Stimulated activated CD4-positive, alpha-beta T cell treated with anti-CD3 and anti-CD28 coated beads, TNF-alpha, amount 100 ng/mL, for 1 hour (primary cell): ENCODE data around the gene NUP188.
"Not testable (repeated sequence)": the region's sequence is repeated elsewhere in the genome, so short reads cannot be mapped to it uniquely, and the experiment has no call there.

Experiments
- DNase-seq, 3 donors: peaks; one replicate each; pipeline ENCODE4 v3.0.0-alpha.2; 2020; ENCODE audit warnings: low read depth in 3 of 3, low spot score in 1 of 3

Gene NUP188

DNA sequence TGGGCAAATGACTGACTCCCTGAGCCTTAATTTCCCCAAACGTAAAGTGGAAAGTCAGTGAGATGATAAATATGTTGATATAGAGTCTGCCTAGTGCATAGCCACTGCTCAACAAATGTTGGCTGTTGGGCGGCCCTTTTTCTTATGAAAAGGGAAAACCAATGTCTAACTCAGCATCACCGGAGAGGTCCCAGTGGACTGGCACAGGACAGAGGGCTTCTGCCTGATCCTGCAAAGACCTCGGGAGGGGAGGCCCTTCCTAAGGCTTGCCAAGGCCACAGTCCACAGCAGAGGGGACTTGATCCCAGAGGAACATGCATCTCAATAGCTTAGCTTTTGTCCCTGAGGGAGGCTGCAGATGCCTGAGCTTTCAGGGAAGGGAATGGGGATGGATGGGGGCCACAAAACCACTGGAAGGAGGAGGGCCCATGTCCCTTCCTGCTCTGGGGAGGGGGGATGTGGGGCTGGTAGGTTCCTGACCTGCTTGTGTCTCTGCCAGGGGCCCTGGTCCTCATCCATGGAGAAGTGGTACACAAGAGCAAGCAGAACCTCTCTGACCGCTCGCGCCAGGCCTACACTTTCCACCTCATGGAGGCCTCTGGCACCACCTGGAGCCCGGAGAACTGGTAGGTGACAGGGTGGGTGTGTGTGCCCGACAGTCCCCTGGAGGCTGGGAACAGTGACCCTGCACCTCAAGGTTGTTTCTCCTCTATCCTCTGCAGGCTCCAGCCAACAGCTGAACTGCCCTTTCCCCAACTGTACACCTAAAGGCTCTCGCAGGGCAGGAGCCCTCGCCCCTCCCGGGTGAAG, 6.3 kb upstream of the NUP188 start:
- no peak for DNase-seq

DNA sequence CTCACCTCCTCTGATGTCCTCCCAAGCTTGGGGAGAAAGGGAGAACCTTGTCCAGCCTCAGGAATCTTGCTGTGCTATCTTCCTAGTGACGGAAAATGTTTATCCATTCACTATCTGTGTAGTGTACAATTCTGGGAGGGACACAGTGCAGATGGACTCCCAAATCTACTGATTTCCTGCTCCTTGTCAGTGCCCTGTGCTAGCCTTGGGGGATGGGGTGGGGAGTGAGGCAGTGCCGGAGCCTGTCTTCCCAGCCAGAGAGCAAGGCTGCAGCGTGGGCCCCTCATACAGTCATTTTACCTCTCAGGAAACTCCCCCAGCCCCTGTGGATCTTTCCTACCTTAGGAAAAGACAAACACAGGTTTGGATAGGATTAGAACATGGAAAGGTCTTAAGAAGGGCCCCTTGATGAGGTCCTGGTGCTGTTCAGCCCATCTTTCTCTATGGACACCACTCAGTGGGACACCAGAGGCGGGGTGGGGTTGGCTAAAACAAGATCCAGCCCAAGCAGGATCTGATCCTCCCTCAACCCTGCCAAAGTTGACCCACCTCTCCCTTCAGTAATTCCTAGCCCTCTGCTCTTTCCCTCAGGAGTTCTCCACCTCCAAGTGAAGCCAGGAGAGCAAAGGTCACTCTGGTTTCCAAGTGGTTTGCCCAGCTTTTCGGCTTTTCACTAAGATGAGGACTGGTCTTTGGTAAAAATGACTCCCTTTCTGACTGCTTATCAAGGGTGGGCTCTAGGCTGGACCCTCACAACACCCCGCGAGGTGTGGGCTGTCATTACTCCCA, 3.5 kb upstream of the NUP188 start:
- DNase-seq, result no peak

DNA sequence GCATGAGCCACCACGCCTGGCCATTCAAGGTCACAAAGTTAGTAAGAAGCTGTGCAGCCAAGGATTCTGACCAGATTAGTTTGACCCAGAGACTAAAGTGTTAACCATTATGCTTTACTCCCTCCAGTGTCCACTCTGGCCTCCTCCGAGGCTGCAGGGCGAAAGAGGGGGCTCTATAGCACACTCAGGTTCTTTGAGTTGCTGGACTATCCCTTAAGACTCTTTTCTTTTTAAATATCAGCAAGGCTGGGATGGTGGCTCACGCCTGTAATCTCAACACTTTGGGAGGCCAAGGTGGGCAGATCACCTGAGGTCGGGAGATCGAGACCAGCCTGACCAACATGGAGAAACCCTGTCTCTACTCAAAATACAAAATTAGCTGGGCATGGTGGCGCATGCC, 2.5 kb upstream of the NUP188 start:
- DNase-seq, result not testable (repeated sequence)

DNA sequence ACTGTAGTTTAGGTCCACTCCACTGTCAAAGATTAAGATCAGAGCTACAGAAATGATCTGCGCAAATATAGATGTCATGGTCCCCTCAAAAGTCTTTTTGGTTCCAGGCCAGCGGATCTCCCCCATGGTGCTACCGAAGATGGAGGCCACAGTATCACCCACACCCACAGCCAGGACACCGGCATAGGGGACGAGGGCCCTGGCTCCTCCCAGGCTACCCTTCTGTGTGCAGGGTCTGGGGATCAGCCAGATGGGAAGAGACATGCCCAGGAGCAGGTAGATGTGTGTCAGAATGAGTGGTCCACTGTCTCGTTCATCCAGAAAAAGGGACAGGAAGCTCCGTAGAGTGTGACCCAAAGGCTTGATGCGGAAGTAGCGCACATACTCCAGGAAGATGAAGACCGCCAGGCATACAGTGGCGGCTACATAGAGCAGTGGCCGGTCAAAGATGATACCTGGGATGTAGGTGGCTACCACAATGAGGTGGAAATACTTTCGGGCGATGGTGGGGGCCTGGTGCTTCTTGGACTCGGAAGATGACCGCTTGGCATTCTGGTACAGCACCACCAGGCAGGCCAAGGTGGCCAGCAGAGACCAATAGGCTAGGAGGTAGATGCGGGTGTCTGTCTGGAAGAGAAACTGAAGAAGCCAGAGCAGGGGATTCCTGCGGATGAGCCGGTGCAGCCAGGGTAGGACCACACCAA, 1.5 kb upstream of the NUP188 start:
- no peak for DNase-seq

DNA sequence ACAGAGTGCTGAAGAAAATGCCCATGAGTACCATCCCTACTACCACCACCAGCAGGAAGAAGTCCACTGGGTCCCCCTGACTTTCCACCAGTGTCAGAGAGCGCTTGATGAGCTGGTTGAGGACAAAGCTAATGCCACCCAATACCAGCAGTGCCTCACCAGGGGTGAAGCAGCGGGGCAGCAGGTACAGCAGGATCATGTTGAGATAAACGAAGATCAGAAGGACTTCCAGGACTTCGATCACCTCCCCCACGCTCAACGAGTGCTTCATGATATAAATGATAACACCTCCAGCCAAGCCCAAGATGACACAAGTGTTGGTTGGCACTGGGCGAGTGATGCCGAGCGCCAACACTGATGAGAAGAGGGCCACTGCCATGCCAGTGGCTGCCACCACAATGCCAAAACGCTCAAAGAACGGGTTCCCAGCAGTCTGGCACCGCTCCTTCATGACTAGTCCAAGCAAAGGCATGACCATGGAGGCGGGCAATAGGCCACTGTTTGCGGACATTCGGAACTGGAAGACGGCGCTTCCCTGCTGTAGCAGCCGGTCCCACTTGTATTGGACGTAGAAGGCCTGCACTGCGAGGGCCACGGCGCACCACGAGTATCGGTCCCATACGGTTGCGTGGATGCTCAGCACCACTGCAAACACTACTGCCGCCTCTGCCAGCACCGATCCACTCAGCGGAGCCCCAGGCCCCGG, 775 bp upstream of the NUP188 start:
- peak in 1 of 3 donors; percentile 24 for DNase-seq

DNA sequence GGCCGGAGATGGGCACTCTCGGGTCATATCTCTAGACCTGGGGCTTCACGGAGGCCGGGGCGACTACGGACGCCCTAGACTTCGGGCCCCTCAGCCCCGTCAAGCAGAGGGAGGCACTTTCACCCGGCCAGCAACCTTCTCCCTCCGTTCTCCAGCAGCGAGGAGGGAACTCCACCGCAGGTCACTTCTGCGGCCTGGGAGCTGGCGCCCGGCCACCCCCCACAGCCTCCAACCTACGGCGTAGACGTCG, 297 bp upstream of the NUP188 start:
- DNase-seq, result no peak

DNA sequence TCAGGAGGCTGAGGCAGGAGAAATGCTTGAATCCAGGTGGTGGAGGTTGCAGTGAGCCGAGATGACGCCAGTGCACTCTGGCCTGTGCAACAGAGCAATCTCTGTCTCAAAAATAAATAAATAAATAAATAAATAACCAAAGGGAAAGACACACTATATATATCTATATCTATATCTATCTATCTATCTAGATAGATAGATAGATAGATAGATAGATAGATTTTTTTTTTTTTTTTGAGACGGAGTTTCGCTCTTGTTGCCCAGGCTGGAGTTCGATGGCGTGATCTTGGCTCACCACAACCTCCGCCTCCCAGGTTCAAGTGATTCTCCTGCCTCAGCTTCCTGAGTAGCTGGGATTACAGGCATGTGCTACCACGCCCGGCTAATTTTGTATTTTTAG, 13.9 kb downstream of the NUP188 start:
- not testable (repeated sequence) for DNase-seq

DNA sequence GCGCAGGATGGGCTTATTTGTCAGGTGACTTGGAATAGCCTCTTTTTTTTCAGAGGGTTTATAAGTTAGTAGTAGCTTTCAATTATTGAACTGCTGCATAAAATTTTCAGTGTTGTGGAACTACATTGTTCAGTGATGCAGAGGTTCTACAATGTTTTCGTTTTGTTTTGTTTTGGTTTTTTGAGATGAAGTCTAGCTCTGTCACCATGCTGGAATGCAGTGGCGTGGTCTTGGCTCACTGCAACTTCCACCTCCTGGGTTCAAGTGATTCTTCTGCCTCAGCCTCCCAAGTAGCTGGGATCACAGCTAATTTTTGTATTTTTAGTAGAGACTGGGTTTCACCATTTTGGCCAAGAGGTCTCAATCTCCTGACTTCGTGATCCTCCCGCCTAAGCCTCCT, 22.0 kb downstream of the NUP188 start:
- DNase-seq, result no peak

DNA sequence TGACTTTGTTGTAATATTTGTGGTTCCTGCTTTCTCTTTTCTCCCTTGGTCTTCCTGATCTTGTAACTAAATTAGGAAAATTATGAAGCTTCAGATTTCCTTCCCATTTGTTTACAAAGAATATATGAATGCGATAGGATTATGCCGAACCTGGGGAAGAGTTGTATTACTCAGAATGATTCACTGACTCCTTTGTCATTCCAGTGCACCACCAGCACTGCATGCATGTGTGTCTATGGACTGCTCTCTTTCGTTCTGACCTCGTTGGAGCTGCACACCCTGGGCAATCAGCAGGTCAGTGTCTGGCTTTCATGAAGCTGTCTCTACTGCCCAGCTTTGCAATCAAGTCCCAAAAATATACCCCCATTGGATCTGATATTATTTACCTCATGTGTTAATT, 25.5 kb downstream of the NUP188 start:
- no peak for DNase-seq

DNA sequence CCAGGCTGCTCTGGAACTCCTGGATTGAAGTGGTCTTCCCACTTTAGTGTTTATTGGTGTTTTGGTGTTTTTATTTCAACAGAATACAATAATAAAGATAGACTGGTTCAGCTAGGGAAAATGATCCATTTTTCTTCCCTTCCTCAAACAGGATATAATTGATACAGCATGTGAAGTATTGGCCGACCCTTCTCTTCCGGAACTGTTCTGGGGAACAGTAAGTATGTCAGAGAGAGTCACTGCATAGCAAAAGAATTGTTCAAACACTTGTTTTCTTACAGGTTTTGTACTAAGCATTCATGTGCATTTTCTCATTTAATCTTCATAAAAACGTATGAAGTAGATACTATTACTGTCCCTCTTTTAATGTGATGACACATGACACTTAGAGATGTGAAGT, 31.6 kb downstream of the NUP188 start:
- no peak for DNase-seq

DNA sequence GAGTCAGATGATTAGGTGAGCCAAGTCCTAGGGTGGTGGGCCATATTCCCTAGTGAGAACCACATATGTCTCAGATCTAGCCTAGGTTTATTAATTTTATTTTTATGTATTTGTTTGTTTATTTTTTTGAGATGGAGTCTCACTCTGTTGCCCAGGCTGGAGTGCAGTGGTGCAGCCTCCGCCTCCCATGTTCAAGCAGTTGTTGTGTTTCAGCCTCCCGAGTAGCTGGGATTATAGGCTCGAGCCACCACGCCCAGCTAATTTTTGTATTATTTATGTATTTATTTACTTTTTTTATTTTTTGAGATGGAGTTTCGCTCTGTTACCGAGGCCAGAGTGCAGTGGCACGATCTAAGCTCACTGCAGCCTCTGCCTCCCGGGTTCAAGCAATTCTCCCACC, 36.0 kb downstream of the NUP188 start:
- DNase-seq, result no peak

DNA sequence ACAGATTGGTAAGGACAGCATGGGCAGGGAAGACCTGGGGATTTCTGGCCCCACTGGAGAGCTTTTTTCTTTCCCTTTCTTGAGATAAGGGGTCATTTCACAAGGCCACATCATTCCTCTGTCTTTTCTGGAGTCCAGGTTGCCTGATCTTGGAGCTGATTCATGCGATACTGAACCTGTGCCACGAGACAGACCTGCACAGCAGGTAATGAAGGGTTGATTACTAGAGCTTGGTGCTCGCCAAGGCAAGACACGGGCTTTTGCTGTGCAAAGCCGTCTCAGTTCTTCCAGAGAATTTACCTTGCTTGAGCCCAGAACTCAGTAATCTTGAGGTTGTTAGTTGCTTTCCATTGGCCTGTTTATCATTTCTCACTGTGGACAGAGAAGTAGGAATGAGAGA, 39.2 kb downstream of the NUP188 start:
- DNase-seq, result no peak

DNA sequence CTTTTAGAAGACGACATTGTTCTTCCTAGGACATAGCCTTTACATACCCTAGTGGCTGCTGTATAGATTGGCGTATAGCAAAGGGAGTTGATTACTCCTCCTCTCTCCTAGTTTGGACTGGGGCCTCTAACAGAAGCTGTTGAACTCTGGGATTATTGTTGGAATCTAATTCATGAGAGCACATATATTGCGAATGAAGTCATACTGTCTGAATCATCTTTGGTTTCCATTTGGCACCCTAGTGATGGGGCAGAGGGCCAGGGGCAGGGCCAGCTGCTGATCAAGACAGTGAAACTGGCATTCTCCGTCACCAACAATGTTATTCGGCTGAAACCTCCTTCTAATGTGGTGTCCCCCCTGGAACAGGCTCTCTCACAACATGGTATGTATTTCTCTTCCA, 40.3 kb downstream of the NUP188 start:
- no peak for DNase-seq

DNA sequence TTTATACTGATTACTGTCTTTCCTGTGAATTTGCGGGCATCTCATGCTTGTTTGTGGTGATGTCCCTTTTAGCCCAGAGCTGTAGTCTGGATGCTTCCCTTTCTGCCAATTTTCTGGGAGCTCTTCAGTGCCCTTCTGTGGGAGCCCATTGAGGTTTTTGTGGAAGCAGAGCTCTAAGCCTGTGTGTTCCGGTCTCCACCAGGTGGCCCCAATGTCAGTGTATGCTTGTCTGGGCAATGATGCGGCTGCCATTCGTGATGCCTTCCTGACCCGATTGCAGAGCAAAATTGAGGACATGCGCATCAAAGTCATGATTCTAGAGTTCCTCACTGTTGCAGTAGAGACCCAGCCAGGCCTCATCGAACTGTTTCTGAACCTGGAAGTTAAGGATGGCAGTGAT, 45.5 kb downstream of the NUP188 start:
- DNase-seq, result no peak

DNA sequence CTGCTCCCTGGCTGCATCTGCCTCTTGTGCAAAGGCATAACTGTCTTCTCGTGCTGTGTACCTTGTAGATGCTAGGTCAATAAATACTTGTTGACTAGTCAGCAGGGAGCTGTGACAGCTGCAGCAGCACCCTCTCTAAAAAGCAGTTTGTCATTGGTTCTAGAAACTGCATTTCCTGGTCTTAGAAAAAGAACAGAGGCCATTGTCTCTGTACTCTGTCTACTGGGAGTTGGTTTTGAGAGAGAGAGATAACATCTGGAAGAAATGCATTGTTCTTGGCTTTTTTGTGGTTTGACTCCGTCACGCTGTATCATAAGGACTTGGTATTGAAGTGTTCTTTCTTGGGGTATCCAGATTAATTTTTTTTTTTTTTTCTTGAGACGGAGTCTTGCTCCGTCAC, 48.3 kb downstream of the NUP188 start:
- no peak for DNase-seq

DNA sequence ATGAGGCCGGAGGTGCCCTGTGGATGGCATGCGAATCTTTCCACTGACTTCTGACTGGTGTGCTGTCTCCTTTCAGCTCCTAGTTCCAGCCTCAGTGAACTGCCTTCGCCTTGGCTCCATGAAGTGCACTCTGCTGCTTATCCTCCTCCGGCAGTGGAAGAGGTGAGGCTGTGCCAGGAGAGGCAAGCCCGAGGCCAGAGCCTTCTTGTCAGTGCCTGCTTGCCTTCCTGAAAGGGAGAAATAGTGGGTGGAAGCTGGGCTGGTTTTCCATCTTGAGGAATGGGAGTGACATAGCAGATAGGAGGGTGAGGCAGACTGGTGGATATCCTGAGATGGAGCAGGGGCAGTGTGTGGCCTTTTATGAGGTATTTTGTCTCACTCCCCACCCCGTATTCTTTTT, 51.0 kb downstream of the NUP188 start:
- DNase-seq, result no peak

DNA sequence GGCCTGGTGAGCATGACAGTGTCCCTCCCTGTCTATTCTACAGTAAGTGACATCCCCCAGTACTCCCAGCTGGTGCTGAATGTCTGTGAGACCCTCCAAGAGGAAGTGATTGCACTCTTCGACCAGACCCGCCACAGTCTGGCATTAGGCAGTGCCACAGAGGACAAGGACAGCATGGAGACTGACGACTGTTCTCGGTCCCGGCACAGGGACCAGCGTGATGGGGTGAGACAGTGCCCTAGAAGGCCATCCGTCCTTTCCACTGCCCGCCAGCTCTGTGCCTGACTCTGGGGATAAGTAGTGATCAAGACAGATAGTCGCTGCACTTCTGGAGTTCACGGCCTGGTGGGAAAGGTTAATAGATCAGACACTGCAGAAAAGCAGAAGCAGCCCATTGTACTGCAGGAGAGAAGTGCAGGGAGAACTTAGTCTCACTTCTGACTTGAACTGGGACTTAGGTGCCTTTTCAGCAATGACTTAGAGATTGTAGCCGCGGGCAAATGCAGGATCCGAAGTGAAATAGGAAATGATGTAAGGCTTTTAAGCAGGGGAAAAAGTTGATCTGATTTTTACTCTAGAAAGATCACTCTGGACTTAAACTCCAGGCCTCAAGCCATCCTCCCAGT, 52.2 kb downstream of the NUP188 start:
- DNase-seq, result no peak

DNA sequence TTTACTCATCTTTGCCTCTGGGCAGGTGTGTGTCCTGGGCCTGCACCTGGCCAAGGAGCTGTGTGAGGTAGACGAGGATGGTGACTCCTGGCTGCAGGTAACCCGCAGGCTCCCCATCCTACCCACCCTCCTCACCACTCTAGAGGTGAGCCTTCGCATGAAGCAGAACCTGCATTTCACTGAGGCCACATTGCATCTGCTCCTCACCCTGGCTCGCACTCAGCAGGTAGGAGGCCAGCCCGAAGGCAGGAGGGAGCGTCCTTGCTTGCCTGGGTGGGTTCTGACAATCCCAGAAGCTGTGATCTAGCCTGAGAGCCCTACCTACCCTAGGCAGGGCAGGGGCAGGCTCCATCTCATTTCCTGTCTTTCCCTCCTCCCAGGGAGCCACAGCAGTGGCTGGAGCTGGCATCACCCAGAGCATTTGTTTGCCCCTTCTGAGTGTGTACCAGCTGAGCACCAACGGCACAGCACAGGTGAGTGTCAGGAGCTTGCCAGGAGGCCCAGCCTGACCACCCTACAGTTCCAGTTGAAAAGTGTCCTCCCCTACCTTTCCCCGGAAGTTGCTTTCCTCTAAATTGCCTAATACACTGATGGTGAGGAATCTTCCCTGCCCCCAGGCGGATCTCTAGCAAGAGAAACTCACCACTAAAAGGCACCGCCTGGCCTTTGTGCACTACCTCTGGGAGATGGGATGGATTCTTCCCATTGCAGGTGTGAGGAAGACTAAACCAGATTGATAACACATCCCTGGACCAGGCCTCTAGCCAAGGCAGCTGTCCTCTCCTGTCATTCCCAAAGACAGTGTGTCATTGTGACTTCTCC, 54.2 kb downstream of the NUP188 start:
- no peak for DNase-seq

DNA sequence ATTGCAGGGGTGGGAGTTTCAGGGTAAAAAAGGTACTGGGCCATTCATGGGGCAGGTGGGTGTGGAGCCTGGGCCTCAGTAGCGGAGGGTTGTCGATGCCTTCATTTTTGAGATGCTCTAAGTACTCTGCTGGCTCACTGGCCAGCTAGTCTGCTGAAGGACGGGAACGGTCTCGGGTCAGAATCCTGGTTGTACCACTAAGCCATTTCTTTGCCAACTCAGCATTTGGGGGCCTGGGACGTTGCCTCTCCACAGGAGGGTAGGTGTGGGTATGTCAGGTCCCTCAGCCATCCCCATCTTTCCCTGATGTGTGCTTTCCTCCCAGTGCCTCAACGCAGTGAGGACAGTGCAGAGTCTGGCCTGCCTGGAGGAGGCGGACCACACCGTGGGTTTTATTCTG, 55.5 kb downstream of the NUP188 start:
- no peak for DNase-seq

DNA sequence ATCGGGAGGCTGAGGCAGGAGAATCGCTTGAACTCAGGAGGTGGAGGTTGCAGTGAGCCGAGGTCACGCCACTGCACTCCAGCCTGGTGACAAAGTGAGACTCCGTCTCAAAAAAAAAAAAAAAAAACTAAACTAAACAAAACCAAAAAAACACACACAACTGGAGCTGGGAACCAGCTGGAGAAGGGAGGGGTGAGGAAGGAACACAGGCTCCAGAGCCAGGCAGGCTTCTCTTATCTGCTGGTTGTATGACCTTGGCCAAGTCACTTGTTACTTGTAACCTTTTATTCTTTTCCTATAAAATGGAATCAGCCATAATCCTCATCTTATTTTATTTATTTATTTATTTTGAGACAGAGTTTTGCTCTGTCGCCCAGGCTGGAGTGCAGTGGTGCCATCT, 56.7 kb downstream of the NUP188 start:
- not testable (repeated sequence) for DNase-seq
